ENCODE measurements around the gene ABTB2. TPM values are rescaled to one million over a fixed set of nuclear protein-coding genes. Genes with fewer than 3 reads are reported as not detected.

ABTB2 gene
- total RNA-seq, 6 experiments from 2014 or later, result 6.0 to 14.9 (median 10.0) TPM

DNA sequence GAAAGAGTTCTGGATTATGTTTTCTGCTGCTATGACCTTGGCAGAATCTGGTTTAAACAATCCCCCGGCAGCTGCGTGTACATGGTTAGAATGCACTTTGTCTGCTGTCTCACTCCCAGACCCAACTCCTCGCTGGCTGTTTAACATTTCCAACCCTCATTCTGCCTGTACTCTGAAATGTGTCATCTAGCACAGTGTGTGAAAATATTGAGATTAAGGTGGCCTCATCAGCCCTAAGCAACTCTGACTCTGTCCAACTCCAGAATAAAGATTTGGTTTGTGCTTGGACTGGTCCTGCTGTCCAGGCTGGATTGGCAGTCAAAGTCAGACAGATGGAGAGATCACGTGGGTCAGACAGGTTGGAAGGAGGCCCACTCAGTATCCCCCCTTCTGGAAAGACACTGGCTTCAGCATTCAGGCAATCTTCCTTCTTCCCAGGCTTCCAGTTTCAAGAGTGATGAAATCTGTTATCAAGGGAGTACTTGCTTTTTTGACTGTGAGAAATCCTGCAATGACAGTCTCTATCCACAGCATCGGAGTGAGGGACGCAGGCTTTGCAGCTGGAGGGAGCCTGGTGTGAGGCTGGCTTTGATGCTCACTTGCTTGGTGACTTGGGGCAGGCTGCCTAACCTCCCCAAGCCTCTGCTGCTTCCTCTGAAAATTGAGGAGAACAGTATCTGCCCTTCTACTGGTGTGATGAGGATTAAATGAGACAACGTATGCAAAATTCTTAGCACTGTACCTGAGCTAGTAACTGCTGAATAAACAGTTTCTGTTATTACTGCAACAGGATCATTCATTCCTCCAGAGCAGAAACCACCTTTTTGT is 29.8 kb downstream of the ABTB2 start:
- intact Hi-C loops (cut with DNase I), result no loop called here
- H3K36me3 ChIP-seq, result no peaks in the 10 kb centered on the region
- no peaks in the 10 kb centered on the region for H3K9me3 ChIP-seq
- whole genome bisulfite sequencing (ENCODE audit: insufficient coverage, low coverage, low lambda C conversion rate, missing lambda C conversion rate), result 55% methylated on average over 5 of the region's 7 CpGs
- TF ChIP-seq, protein P1, sequence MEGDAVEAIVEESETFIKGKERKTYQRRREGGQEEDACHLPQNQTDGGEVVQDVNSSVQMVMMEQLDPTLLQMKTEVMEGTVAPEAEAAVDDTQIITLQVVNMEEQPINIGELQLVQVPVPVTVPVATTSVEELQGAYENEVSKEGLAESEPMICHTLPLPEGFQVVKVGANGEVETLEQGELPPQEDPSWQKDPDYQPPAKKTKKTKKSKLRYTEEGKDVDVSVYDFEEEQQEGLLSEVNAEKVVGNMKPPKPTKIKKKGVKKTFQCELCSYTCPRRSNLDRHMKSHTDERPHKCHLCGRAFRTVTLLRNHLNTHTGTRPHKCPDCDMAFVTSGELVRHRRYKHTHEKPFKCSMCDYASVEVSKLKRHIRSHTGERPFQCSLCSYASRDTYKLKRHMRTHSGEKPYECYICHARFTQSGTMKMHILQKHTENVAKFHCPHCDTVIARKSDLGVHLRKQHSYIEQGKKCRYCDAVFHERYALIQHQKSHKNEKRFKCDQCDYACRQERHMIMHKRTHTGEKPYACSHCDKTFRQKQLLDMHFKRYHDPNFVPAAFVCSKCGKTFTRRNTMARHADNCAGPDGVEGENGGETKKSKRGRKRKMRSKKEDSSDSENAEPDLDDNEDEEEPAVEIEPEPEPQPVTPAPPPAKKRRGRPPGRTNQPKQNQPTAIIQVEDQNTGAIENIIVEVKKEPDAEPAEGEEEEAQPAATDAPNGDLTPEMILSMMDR (IDR thresholded peaks at IDR 0.05), result no peak
- no peak for TF ChIP-seq POLR2A (IDR thresholded peaks at IDR 0.05)
- H3K4me1 ChIP-seq, result peaks cover 0 to 43% (median 0%) of the 10 kb centered on the region in 4 donors
- no peaks in the 10 kb centered on the region for H3K27me3 ChIP-seq
- H3K27ac ChIP-seq, result no peak overlapping the region
- DNase-seq (no peak), ATAC-seq (peak; percentile 6 to 27 (median 16))
- H3K4me3 ChIP-seq, result no peak overlapping the region

DNA sequence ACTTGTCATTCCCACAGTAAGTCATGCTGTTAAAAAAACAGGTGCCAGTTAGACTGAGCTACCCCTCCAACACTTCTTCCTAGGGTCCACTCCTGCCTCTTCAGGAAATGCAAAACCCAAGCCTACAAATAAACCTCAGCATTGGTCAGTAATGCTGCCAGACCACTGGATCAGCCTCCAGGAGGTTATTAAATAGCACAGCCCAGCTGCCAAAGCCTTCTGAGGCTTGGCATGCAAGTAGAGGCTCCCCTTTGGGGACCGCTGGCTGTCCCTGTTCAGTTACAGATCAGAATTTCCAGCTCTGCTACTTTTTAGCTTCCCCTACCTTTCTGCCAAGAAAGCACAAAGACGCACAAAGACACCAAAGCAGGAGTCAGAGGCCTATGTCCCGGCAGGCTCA is 33.3 kb downstream of the ABTB2 start:
- intact Hi-C loops (cut with DNase I), result no loop called here
- TF ChIP-seq, protein P1 (IDR thresholded peaks at IDR 0.05), result no peak
- no peak for TF ChIP-seq POLR2A (IDR thresholded peaks at IDR 0.05)
- H3K27ac ChIP-seq, result no peak overlapping the region
- H3K27me3 ChIP-seq, result no peaks in the 10 kb centered on the region
- DNase-seq (no peak), ATAC-seq (no peak)
- H3K9me3 ChIP-seq, result no peaks in the 10 kb centered on the region
- no peak overlapping the region for H3K4me3 ChIP-seq
- no peaks in the 10 kb centered on the region for H3K36me3 ChIP-seq
- WGBS (ENCODE audit: insufficient coverage, low coverage, low lambda C conversion rate, missing lambda C conversion rate), result 90% methylated on average over 3 of the region's 3 CpGs
- H3K4me1 ChIP-seq, result peaks cover 0 to 36% (median 6%) of the 10 kb centered on the region in 4 donors

DNA sequence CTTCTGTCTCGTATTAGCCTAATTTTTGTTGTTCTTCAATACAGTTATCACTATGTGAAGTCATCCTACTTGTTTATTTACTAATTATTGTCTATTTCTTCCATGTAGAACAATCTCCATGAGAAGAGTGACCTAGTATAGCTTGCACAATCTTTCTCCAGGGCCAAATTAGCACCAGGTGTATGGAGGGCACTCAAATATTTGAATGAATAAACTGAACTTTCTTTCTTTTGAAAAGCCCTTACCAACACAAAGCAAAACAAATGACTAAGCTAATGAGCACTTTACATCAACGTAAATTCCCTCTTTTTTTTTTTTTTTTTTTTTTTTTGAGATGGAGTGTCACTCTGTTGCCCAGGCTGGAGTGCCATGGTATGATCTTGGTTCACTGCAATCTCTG is 34.2 kb downstream of the ABTB2 start:
- no peaks in the 10 kb centered on the region for H3K27me3 ChIP-seq
- 20% methylated on average over 2 of the region's 2 CpGs for WGBS (ENCODE audit: insufficient coverage, low coverage, low lambda C conversion rate, missing lambda C conversion rate)
- no peaks in the 10 kb centered on the region for H3K9me3 ChIP-seq
- intact Hi-C loops (cut with DNase I), result no loop called here
- H3K36me3 ChIP-seq, result no peaks in the 10 kb centered on the region
- peaks cover 0 to 42% (median 10%) of the 10 kb centered on the region in 4 donors for H3K4me1 ChIP-seq
- TF ChIP-seq POLR2A (IDR thresholded peaks at IDR 0.05), result no peak
- TF ChIP-seq, protein P1 (IDR thresholded peaks at IDR 0.05), result no peak
- no peak overlapping the region for H3K27ac ChIP-seq
- DNase-seq (no peak), ATAC-seq (peak in 2 of 4 donors; percentile 24 to 38)
- no peak overlapping the region for H3K4me3 ChIP-seq

DNA sequence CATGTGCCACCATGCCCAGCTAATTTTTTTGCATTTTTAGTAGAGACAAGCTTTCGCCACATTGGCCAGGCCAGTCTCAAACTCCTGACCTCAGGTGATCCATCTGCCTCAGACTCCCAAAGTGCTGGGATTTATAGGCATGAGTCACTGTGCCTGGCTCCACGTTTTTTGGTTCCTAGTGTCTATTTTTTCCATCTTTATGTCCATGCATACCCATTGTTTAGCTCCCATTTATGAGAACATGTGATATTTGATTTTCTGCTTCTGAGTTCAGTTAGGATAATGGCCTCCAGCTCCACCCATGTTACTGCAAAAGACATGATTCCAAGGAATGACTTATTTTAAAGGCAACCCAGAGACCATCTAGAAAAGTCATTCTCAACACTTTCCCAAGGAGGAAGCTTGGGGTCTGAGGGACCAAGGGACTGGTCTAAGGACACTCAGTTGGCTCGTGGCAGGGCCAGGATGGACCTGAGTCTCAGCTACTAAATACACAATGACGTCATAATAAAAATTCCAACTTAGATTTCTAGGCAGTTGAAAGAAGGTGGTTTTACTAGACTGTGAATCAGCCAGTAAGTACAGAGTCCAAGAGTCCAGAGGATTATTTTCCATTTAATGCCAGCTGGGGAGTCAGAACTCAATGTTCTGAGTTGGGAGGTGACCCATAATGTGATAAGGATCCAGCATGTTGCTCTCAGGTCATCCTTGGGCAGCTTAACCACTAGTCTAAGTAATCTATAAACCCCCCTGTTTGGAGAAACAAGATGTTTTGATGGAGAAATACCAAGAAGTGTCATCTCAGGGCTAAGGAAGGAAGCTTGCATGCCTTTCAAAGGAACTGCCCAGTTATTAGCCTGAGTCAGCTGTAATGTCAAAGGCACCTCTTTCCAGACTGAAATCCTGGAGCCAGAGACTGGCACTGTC is 39.4 kb downstream of the ABTB2 start:
- 55% methylated on average over 4 of the region's 4 CpGs for WGBS (ENCODE audit: insufficient coverage, low coverage, low lambda C conversion rate, missing lambda C conversion rate)
- Histone ChIP-seq H3K36me3 (no peaks in the 10 kb centered on the region), H3K4me3 (no peak overlapping the region), H3K4me1 (peaks cover 0 to 72% (median 26%) of the 10 kb centered on the region in 4 donors), H3K27ac (peak overlapping the region; percentile 66 to 89 (median 83)), H3K9me3 (no peaks in the 10 kb centered on the region), H3K27me3 (no peaks in the 10 kb centered on the region)
- intact Hi-C loops (cut with DNase I), result no loop called here
- ATAC-seq, result peak; percentile 54 to 75 (median 70)
- peak in 2 of 3 donors; percentile 51 to 58 for DNase-seq
- TF ChIP-seq POLR2A (IDR thresholded peaks at IDR 0.05), result no peak
- TF ChIP-seq, protein P1 (IDR thresholded peaks at IDR 0.05), result no peak

Measured in right lobe of liver (tissue), 6 donors.